Activated CD4-positive, alpha-beta T cell treated with anti-CD3 and anti-CD28 coated beads for 24 hours (primary cell): ENCODE data around the gene GRM4.

Source experiments
- DNase-seq, 2 donors: peaks; one replicate each; pipeline ENCODE4 v3.0.0-alpha.2; 2020; ENCODE audit warnings: low read depth in 2 of 2

GRM4 gene

GRCh38 chr6:34085453-34086170, 60.3 kb downstream of the GRM4 start:
- DNase-seq: no peak

GRCh38 chr6:34084591-34085290, 61.1 kb downstream of the GRM4 start:
- DNase-seq: no peak

- DNase-seq: no peak
These were observed 62.8 kb downstream of the GRM4 start for GRCh38 chr6:34082864-34083626.

GRCh38 chr6:34082348-34082747, 63.5 kb downstream of the GRM4 start:
- no peak for DNase-seq

DNA sequence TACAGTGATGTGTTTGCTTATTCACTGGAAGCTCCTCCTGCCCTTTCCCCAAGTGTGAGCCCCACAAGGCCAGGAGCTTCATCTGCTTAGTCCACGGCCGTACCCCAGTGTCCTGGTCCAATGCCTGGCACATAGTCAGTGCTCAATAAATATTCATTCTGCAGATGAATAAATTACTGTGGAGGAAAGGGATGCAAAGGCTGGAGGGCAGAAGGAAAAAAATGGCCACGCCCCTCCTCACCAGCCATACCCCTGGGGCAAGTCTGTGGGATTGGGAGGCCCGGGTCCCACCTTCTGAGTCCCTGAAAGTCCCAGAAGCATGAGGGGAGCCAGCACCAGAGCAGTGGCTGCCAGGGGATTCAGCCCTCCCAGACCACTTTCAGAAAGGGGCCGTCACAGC, 65.5 kb downstream of the GRM4 start:
- no peak for DNase-seq

DNA sequence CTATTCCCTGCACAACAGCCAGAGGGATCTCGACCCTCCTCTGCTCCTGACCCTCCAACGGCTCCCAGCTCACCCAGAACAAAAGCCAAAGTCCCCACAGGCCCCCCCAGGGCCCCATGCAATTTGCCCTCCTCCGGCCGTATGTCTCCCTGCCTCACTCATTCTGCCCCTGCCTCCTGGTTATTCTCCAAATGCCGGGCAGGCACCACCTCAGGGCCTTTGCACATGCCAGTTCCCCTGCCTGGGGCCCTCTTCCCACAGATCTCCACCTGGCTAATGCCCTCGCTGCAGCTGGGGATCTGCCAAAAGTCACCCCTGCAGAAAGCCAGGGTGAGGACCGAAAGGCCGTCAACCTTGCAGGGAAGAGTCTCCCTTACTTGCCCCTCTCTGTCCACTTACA, 66.0 kb downstream of the GRM4 start:
- no peak for DNase-seq

GRCh38 chr6:34075906-34076305, 70.0 kb downstream of the GRM4 start:
- no peak for DNase-seq

DNA sequence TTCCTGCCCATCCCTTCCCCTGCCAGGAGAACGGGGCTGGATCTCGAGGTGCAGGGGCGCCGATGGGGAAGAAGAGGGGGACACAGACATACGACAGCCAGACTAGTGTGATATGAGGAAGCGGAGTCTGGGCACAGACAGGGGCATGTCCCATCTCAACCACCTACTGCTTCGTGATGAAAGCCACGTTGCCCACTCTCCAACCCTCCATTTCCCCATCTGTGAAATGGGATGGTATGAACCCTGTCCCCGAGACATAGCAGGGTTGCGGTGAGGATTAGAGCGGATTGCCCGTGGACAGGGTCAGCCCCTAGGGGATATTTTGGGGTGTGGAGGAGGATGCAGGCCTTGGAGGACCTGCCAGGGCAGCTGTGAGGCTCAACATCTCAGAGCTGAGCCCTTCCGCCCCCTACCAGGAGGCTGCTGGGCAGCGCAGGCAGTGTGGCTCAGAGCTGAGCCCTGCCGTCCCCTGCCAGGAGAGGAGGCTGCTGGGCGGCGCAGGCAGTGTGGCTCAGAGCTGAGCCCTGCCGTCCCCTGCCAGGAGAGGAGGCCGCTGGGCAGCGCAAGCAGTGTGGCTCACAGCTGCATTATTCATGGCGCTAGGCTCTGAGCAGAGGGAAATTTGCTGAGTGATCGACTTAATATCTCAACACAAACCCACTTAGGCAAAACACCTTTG, 71.7 kb downstream of the GRM4 start:
- no peak for DNase-seq

DNA sequence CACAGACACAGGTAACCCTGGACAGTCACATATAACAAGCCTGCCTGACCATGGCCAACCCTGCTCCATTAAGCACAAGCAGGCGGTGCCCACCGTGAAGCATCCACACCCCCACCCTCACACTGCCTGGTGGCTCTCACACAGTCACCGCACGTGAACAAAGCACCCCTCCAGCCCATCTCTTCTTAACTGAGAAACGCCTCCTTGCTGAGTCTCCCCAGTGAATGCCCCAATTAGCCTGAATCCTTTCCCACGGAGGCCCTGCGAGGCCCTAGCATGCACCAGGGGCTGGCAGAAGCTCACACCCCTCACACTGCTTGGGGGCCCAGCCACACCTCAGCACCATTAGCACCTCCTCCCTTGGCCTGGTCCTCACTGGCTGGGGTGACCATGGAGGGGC, 72.3 kb downstream of the GRM4 start:
- DNase-seq: no peak

DNA sequence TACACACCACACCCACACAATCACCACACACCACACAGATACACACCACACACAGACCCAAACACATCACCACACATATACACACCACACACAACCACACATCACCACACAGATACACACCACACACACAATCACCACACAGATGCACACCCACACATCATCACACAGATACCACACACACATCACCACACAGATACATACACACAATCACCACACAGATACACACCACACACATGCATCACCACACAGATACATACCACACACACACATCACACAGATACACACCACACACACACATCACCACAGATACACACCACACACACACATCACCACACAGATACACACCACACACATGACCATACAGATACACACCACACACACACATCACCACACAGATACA, 73.2 kb downstream of the GRM4 start:
- DNase-seq: no peak

- no peak for DNase-seq
These were observed 74.0 kb downstream of the GRM4 start for GRCh38 chr6:34071884-34072379.

- DNase-seq: no peak
These were observed 74.6 kb downstream of the GRM4 start for GRCh38 chr6:34071136-34071883.

DNA sequence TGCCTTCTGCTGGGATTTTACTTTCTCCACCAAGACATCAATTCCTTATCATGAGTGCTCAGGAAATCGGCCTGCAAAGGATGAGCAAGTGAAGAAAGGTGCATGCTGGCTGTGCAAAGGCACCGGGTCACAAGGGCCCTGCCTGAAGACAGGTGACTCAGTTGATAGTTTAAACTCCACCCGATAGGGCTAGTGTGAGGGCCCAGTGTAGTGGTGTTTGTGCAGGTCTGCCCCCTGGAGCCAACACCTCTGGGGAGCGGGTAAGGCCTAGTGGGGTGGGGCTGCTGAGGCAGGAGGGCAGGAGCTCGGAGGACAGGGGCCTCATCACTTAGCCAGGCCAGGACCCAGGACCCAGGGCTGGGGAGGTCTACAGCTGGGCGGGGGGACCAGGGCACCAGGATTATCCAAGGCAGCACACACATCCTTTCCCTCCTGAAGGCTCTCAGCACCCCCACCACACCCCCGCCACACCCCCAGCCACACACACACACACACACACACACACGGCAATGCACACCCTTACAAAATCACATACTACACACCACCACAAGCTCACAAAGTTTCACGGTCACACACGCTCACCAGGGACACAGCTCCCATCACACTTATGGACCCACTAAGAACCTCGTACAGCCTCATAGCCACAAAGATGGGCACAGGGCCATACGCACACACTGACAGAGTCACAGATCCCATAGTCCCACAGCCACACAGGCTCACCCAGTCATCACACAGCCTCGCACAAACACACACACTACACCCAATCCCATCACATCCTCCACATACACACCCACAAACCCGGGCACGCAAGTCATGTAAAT, 75.4 kb downstream of the GRM4 start:
- DNase-seq: no peak

GRCh38 chr6:34068462-34069044, 77.3 kb downstream of the GRM4 start:
- no peak for DNase-seq

DNA sequence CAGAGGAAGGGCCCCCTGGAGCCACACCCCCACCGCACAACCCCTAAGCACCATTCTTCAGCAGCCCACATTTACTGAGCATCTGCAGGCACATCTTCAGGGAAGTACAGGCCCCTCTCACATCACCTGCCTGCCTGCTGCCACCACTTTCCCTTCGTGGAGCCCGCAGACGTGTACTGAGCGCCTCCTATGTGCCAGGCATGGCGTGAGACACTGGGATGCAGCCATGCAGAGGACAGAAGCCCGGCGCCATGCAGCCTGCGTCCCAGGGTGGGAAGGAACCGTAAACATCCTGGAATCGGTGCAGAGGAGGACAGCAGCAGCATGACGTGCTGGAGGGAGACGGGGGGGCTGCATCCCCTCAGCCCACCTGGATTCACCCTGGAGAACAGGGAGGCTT, 78.1 kb downstream of the GRM4 start:
- DNase-seq: no peak

DNA sequence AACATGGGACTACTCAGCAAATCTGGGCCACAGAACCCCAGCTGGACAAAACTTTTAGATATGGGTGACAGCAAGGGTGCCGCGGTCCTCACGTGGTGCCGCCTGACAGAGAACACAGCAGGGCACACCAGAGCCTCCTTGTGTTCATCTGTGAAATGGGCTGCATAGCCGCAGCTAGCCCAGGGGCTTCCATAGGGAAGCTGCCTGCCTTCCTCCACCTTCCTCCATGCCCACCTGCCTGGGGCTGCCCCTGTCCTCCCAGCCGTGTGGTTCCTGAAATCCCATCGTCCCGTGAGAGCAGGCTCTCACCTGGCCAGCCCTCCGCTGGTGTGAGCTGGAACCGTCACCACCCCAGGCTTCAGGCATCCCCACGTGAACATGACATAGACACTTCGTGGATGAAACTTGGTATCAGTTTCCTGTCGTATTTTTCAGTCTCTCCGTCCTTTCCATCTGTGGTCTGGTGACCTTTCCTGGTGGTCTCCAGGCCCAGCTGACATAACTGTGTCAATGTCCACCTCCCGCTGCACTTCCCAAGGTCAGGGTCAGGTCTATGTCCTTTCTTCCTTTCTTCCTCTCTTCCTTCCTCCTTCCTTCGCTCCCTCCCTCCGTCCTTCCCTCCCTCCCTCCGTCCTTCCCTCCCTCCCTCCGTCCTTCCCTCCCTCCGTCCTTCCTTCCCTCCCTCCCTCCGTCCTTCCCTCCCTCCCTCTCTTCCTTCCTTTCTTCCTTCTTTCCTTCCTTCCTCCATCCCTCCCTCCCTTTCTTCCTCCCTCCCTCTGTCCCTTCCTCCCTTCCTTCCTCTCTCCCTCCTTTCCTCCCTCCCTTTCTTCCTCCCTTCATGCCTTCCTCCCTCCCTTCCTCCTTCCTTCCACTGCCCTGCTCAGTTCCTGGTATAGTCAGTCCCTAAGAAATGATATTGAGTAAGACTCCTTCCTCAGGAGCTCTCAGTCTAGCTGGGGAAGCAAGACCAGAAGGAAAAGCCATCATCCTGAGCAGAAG, 78.8 kb downstream of the GRM4 start:
- DNase-seq: no peak

- DNase-seq: no peak
These were observed 79.7 kb downstream of the GRM4 start for GRCh38 chr6:34066218-34066571.

GRCh38 chr6:34065466-34066217, 80.2 kb downstream of the GRM4 start:
- no peak for DNase-seq
